H1 (cell line): ENCODE data around the gene REM2. TPM values are rescaled to one million over a fixed set of nuclear protein-coding genes. Genes with fewer than 3 reads are reported as not detected.
A peak's percentile ranks its signal among the peaks of the same experiment; 100 is the strongest.

Source experiments
- polyA plus RNA-seq, 7 experiments: library from polyadenylated mRNA; depleted of rRNA in 3 of 7; stranded (reverse) in 5 of 7; unstranded in 2 of 7; fragments of >200 nt in 5 of 7; fragments of 200-250 nt in 2 of 7; gene quantifications; 1 replicate in 5 of 7; 2 replicates in 1 of 7; 4 replicates in 1 of 7; pipeline versions ENCODE4 v1.2.1 to v1.2.3, GENCODE V29; 2011 to 2013; ENCODE audit warnings: missing spikeins in 2 of 7, mixed read lengths in 2 of 7
- total RNA-seq: library from RNA; stranded (reverse); fragmentation: NEBNext Ultra II Directional; extraction: Animal tissue kit (Norgen Biotek cat#: 25700); gene quantifications from 2 replicates; pipeline ENCODE4 v1.2.1, GENCODE V29; 2021
- TF ChIP-seq, protein P1 (sequence below): fragments of 300-600 bp; sonication (generic); IDR thresholded peaks from 2 replicates; pipeline ENCODE4 v1.7.1; 2012; ENCODE audit warnings: low read length, moderate library complexity, mild to moderate bottlenecking, inconsistent platforms; ENCODE audit not compliant: insufficient replicate concordance

Gene REM2
- total and polyA plus RNA-seq, 2 of the 8 experiments (the other 6 are each of a cell fraction or from before 2014, with no cell fraction given), result 1.00 to 1.1 TPM

DNA sequence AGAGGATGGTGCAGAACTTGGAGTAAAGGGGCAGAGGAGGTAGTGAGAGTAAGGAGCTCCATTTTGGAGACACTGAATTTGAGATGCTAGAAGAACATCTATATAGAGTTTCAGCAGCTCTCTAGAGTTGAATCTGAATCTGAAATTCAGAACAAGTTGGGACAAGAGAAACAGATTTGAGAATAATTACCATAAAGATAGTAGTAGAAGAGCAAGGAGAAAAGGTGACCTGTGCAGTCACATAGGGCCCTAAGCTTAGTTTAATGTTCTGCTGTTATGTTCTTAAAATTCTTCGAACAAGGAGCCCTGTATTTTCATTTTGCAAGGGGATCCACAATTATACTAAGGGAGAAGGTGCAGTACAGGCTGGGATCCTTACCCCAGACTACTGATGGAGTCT is 7.4 kb downstream of the REM2 start (continued):
- TF ChIP-seq, protein P1, sequence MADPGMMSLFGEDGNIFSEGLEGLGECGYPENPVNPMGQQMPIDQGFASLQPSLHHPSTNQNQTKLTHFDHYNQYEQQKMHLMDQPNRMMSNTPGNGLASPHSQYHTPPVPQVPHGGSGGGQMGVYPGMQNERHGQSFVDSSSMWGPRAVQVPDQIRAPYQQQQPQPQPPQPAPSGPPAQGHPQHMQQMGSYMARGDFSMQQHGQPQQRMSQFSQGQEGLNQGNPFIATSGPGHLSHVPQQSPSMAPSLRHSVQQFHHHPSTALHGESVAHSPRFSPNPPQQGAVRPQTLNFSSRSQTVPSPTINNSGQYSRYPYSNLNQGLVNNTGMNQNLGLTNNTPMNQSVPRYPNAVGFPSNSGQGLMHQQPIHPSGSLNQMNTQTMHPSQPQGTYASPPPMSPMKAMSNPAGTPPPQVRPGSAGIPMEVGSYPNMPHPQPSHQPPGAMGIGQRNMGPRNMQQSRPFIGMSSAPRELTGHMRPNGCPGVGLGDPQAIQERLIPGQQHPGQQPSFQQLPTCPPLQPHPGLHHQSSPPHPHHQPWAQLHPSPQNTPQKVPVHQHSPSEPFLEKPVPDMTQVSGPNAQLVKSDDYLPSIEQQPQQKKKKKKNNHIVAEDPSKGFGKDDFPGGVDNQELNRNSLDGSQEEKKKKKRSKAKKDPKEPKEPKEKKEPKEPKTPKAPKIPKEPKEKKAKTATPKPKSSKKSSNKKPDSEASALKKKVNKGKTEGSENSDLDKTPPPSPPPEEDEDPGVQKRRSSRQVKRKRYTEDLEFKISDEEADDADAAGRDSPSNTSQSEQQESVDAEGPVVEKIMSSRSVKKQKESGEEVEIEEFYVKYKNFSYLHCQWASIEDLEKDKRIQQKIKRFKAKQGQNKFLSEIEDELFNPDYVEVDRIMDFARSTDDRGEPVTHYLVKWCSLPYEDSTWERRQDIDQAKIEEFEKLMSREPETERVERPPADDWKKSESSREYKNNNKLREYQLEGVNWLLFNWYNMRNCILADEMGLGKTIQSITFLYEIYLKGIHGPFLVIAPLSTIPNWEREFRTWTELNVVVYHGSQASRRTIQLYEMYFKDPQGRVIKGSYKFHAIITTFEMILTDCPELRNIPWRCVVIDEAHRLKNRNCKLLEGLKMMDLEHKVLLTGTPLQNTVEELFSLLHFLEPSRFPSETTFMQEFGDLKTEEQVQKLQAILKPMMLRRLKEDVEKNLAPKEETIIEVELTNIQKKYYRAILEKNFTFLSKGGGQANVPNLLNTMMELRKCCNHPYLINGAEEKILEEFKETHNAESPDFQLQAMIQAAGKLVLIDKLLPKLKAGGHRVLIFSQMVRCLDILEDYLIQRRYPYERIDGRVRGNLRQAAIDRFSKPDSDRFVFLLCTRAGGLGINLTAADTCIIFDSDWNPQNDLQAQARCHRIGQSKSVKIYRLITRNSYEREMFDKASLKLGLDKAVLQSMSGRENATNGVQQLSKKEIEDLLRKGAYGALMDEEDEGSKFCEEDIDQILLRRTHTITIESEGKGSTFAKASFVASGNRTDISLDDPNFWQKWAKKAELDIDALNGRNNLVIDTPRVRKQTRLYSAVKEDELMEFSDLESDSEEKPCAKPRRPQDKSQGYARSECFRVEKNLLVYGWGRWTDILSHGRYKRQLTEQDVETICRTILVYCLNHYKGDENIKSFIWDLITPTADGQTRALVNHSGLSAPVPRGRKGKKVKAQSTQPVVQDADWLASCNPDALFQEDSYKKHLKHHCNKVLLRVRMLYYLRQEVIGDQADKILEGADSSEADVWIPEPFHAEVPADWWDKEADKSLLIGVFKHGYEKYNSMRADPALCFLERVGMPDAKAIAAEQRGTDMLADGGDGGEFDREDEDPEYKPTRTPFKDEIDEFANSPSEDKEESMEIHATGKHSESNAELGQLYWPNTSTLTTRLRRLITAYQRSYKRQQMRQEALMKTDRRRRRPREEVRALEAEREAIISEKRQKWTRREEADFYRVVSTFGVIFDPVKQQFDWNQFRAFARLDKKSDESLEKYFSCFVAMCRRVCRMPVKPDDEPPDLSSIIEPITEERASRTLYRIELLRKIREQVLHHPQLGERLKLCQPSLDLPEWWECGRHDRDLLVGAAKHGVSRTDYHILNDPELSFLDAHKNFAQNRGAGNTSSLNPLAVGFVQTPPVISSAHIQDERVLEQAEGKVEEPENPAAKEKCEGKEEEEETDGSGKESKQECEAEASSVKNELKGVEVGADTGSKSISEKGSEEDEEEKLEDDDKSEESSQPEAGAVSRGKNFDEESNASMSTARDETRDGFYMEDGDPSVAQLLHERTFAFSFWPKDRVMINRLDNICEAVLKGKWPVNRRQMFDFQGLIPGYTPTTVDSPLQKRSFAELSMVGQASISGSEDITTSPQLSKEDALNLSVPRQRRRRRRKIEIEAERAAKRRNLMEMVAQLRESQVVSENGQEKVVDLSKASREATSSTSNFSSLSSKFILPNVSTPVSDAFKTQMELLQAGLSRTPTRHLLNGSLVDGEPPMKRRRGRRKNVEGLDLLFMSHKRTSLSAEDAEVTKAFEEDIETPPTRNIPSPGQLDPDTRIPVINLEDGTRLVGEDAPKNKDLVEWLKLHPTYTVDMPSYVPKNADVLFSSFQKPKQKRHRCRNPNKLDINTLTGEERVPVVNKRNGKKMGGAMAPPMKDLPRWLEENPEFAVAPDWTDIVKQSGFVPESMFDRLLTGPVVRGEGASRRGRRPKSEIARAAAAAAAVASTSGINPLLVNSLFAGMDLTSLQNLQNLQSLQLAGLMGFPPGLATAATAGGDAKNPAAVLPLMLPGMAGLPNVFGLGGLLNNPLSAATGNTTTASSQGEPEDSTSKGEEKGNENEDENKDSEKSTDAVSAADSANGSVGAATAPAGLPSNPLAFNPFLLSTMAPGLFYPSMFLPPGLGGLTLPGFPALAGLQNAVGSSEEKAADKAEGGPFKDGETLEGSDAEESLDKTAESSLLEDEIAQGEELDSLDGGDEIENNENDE, result peak; percentile 89
